ENCODE data around the gene LMO4. TPM values are rescaled to one million over a fixed set of nuclear protein-coding genes. Genes with fewer than 3 reads are reported as not detected.
A peak's percentile ranks its signal among the peaks of the same experiment; 100 is the strongest.

Gene LMO4
- 10 to 100 TPM; 38.3 to 39.3 TPM for total RNA-seq

GRCh38 chr1:87328272-87329050 is at the start of gene LMO4:
Gene LMO4, plus strand, starts transcription at chr1:87328880. Its CDS starts 3,136 bp downstream, at chr1:87332016.
- Mint-ChIP-seq H3K36me3 (ENCODE audit: low read depth) (peaks cover 16% of the 10 kb centered on the region), H3K4me3 (peak within 1 kb of the TSS; percentile 84), H3K9me3 (ENCODE audit: insufficient read depth) (no peaks in the 10 kb centered on the region), H3K27me3 (ENCODE audit: low read depth) (peaks cover 3% of the 10 kb centered on the region), H3K4me1 (ENCODE audit: low read depth) (peaks cover 28% of the 10 kb centered on the region), H3K27ac (peak within 1 kb of the TSS; percentile 97)
- POLR2A ChIA-PET, result interaction anchor here (0.6 to 1.7 kb wide), 6 partner anchors 74 to 1332 kb away, joined by 3 to 5 read pairs (median 4); no protein-coding TSS in a partner anchor
- DNase-seq (peak; percentile 94), ATAC-seq (peak; percentile 78)
- CTCF ChIA-PET, result interaction anchor here (3.9 to 4.3 kb wide), 2 partner anchors 7 to 625 kb away, joined by 38 to 40 read pairs; no protein-coding TSS in a partner anchor

- Mint-ChIP-seq H3K4me1 (ENCODE audit: low read depth) (no peaks in the 10 kb centered on the region), H3K9me3 (ENCODE audit: insufficient read depth) (no peaks in the 10 kb centered on the region), H3K27ac (no peak overlapping the region), H3K4me3 (no peak overlapping the region), H3K27me3 (ENCODE audit: low read depth) (peaks cover 3% of the 10 kb centered on the region), H3K36me3 (ENCODE audit: low read depth) (no peaks in the 10 kb centered on the region)
- DNase-seq (no peak), ATAC-seq (no peak)
- POLR2A ChIA-PET, result no interaction called here
- CTCF ChIA-PET, result interaction anchor here (1.1 kb wide), 1 partner anchor 57 kb away, joined by 3 read pairs; no protein-coding TSS in a partner anchor
These were observed 49.2 kb upstream of the LMO4 start for GRCh38 chr1:87279536-87279875.

- Mint-ChIP-seq H3K4me1 (ENCODE audit: low read depth) (no peaks in the 10 kb centered on the region), H3K9me3 (ENCODE audit: insufficient read depth) (no peaks in the 10 kb centered on the region), H3K27ac (no peak overlapping the region), H3K36me3 (ENCODE audit: low read depth) (no peaks in the 10 kb centered on the region), H3K4me3 (no peak overlapping the region), H3K27me3 (ENCODE audit: low read depth) (peaks cover 3% of the 10 kb centered on the region)
- ChIA-PET CTCF (interaction anchor here (0.7 to 1.1 kb wide), 3 partner anchors 9 to 128 kb away, joined by 3 read pairs; no protein-coding TSS in a partner anchor), POLR2A (no interaction called here)
- ATAC-seq, result no peak
- no peak for DNase-seq
These were observed 48.6 kb upstream of the LMO4 start for GRCh38 chr1:87279966-87280535.

DNA sequence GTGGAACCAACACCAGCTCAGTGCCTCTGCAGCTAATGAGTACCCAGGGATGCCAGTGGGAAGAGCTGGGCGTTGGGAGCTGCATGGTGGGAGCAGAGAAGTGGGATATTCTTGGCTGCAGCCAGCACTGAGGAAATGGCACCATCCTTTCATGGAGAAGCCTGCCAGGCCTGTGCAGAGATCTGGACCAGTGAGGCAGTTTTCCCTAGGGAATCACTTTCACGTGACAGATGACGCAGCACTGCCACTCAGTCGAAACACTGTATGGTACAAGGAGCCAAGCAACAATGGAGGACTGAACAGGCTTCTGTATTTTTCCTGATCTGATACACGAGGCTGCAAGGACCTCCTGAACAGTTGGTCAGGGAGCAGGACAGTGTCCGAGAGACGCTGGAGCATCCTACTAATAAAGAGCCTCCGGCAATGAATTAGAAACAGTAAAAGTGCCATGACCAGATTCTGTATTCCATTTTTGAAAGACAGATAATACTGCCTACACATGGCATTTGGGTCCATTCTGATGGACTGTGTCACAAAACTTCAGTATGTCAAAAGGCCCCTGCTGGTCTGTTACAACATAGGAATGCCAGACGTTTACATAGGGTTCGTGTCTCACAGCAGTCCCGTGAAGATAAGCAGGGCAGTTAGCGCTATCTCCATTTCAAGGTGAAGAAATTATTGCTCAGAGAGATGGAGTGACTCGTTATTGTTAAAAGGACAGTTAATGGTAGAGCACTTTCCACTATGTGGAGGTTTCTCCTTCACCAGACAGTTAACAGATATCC is 44.0 kb upstream of the LMO4 start:
- ATAC-seq, result no peak
- ChIA-PET POLR2A (no interaction called here), CTCF (no interaction called here)
- H3K27ac Mint-ChIP-seq, result no peak overlapping the region
- no peaks in the 10 kb centered on the region for H3K36me3 Mint-ChIP-seq (ENCODE audit: low read depth)
- no peaks in the 10 kb centered on the region for H3K9me3 Mint-ChIP-seq (ENCODE audit: insufficient read depth)
- no peak overlapping the region for H3K4me3 Mint-ChIP-seq
- H3K27me3 Mint-ChIP-seq (ENCODE audit: low read depth), result peaks cover 2% of the 10 kb centered on the region
- no peak for DNase-seq
- no peaks in the 10 kb centered on the region for H3K4me1 Mint-ChIP-seq (ENCODE audit: low read depth)

GRCh38 chr1:87291107-87291506 is 37.6 kb upstream of the LMO4 start:
- Mint-ChIP-seq H3K36me3 (ENCODE audit: low read depth) (no peaks in the 10 kb centered on the region), H3K4me1 (ENCODE audit: low read depth) (no peaks in the 10 kb centered on the region), H3K9me3 (ENCODE audit: insufficient read depth) (no peaks in the 10 kb centered on the region), H3K4me3 (no peak overlapping the region), H3K27me3 (ENCODE audit: low read depth) (peaks cover 6% of the 10 kb centered on the region), H3K27ac (no peak overlapping the region)
- DNase-seq, result no peak
- no peak for ATAC-seq
- CTCF ChIA-PET, result no interaction called here
- POLR2A ChIA-PET, result no interaction called here

DNA sequence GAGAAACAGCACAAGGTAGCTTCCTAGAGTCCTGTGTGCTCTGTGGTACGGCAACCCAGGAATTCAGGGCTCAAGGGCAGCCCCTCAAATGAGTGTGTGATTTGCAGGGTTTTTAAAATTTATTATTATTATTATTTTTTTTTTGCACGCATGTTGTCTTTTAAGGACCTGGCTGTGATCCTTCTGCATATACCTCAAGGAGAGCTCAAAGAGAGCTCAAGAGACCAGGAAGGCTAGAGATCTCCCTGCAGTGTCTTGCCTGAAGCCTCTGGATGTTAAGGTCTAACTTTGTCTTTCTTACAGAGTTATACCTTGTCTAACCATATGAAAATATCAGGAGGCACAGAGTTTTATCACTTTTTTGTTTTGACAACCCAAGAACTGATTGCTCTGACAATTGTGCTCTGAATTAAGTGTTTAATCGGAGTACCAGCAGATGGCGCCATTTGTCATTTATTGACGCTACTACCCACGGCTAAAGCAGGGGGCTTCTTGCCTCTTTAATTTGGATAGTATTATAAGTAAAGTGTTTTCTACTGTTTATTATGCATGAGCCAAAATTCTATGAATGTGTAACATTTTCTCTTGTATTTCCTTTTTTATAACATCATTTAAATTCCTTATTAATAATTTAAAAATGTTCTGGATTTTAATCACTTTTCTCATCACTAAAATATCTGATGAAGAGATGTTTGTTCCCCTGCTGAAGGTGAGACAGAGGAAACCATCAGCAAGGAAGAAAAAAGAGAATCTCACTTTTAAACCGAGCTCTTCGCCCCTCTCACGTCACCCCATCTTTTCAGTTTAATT is 35.8 kb upstream of the LMO4 start:
- Mint-ChIP-seq H3K4me1 (ENCODE audit: low read depth) (no peaks in the 10 kb centered on the region), H3K27me3 (ENCODE audit: low read depth) (peaks cover 6% of the 10 kb centered on the region), H3K36me3 (ENCODE audit: low read depth) (no peaks in the 10 kb centered on the region), H3K27ac (no peak overlapping the region), H3K9me3 (ENCODE audit: insufficient read depth) (no peaks in the 10 kb centered on the region), H3K4me3 (no peak overlapping the region)
- DNase-seq (peak; percentile 76), ATAC-seq (peak; percentile 63)
- POLR2A ChIA-PET, result interaction anchor here (0.5 kb wide), 1 partner anchor 320 kb away, joined by 3 read pairs; no protein-coding TSS in a partner anchor
- CTCF ChIA-PET, result interaction anchor here (0.6 to 3.9 kb wide), 14 partner anchors 12 to 888 kb away, joined by 3 to 22 read pairs (median 3); no protein-coding TSS in a partner anchor

DNA sequence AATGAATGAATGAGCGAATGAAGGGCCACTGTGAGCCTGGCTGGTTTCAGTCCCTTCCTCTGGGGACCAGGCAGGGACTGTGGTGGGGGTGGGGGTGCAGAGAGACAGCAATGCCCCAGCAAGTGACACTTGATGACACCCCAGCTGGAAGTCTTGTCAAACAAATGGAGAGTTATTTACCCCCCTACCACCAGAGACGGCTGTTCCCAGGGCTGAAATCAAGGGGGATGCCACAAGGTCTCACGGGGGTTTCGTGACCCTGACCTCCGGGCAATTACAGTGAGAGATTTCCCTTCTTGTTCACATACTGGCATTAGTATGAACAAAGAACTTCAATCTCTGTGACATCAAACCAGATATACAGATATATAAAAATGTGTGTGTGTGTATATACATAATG is 34.0 kb upstream of the LMO4 start:
- Mint-ChIP-seq H3K9me3 (ENCODE audit: insufficient read depth) (no peaks in the 10 kb centered on the region), H3K36me3 (ENCODE audit: low read depth) (no peaks in the 10 kb centered on the region), H3K27me3 (ENCODE audit: low read depth) (peaks cover 4% of the 10 kb centered on the region), H3K4me3 (no peak overlapping the region), H3K4me1 (ENCODE audit: low read depth) (no peaks in the 10 kb centered on the region), H3K27ac (no peak overlapping the region)
- CTCF ChIA-PET, result interaction anchor here (3.9 kb wide), 1 partner anchor 659 kb away, joined by 22 read pairs; no protein-coding TSS in a partner anchor
- ATAC-seq (no peak), DNase-seq (no peak)
- POLR2A ChIA-PET, result no interaction called here

DNA sequence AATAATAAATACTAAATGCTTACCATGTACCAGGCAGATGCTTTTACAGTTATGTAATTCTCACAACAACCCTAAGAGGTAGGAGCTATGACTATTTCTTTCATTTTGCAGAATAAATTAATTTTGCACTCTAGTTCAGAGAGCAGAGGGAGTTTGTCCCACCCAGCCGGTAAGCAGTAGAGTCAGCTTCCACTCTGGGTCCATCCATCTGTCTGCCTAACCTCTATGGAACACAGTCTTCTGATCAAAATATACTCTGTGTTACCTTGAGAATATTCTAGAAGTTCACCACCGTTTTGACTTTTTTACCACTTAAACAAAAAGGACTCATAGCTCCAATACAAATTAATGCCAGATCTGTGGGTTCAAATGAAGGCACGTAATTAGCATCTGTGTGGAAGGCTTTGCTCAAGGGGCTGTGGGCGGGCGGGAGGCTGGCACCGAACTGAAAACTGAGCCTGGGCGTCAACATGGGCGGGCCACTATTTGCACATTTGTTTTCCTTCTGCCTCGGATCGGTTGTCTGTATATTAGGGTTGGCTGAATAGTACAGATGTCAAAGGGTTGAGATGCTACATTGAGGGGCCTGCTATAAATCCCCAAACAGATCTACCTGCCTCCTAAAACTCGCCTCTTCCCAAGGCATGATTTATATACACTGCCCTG is 33.1 kb upstream of the LMO4 start:
- Mint-ChIP-seq H3K9me3 (ENCODE audit: insufficient read depth) (no peaks in the 10 kb centered on the region), H3K27me3 (ENCODE audit: low read depth) (peaks cover 2% of the 10 kb centered on the region), H3K27ac (no peak overlapping the region), H3K36me3 (ENCODE audit: low read depth) (no peaks in the 10 kb centered on the region), H3K4me3 (no peak overlapping the region), H3K4me1 (ENCODE audit: low read depth) (no peaks in the 10 kb centered on the region)
- ChIA-PET CTCF (interaction anchor here (3.9 kb wide), 1 partner anchor 658 kb away, joined by 22 read pairs; no protein-coding TSS in a partner anchor), POLR2A (no interaction called here)
- DNase-seq, result no peak
- no peak for ATAC-seq

DNA sequence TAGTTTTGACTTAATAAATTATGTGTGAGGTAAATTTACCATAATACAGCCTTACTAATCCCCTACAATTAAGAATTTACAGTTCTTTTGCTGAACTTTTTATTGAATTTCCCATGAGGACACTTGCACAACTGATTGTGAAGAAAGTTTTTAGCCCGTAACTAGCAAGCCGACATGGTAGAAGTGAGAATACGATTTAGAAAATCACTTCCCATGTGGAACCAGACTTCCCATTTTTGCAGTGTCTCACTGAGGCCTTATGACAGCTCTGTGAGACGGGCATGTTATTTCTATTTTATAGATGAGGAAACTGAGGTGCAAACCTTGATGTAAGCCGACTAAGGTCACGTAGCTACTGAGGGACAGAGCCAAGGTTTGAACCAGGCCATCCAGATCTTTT is 32.5 kb upstream of the LMO4 start:
- no peaks in the 10 kb centered on the region for H3K27me3 Mint-ChIP-seq (ENCODE audit: low read depth)
- H3K36me3 Mint-ChIP-seq (ENCODE audit: low read depth), result no peaks in the 10 kb centered on the region
- DNase-seq, result no peak
- no peaks in the 10 kb centered on the region for H3K4me1 Mint-ChIP-seq (ENCODE audit: low read depth)
- H3K27ac Mint-ChIP-seq, result no peak overlapping the region
- H3K4me3 Mint-ChIP-seq, result no peak overlapping the region
- no peaks in the 10 kb centered on the region for H3K9me3 Mint-ChIP-seq (ENCODE audit: insufficient read depth)
- ChIA-PET POLR2A (no interaction called here), CTCF (no interaction called here)
- no peak for ATAC-seq

- Mint-ChIP-seq H3K4me1 (ENCODE audit: low read depth) (no peaks in the 10 kb centered on the region), H3K27ac (no peak overlapping the region), H3K36me3 (ENCODE audit: low read depth) (no peaks in the 10 kb centered on the region), H3K27me3 (ENCODE audit: low read depth) (no peaks in the 10 kb centered on the region), H3K4me3 (no peak overlapping the region), H3K9me3 (ENCODE audit: insufficient read depth) (no peaks in the 10 kb centered on the region)
- ChIA-PET POLR2A (no interaction called here), CTCF (no interaction called here)
- DNase-seq, result no peak
- ATAC-seq, result no peak
These were observed 29.0 kb upstream of the LMO4 start for GRCh38 chr1:87299661-87300060.

GRCh38 chr1:87300628-87301027 is 28.1 kb upstream of the LMO4 start:
- DNase-seq (no peak), ATAC-seq (no peak)
- Mint-ChIP-seq H3K4me1 (ENCODE audit: low read depth) (no peaks in the 10 kb centered on the region), H3K27ac (no peak overlapping the region), H3K9me3 (ENCODE audit: insufficient read depth) (no peaks in the 10 kb centered on the region), H3K4me3 (no peak overlapping the region), H3K27me3 (ENCODE audit: low read depth) (no peaks in the 10 kb centered on the region), H3K36me3 (ENCODE audit: low read depth) (no peaks in the 10 kb centered on the region)
- ChIA-PET POLR2A (no interaction called here), CTCF (no interaction called here)

All from activated CD8-positive, alpha-beta T cell treated with anti-CD3 and anti-CD28 coated beads, Interleukin-2, amount 10 ng/mL, durations not matched to agents 7 days and 5 days (primary cell).